SK-N-SH (cell line): ENCODE measurements around the gene RPS15A. TPM values are rescaled to one million over a fixed set of nuclear protein-coding genes. Genes with fewer than 3 reads are reported as not detected.

Experiments
- CTCF ChIA-PET: fragments of 300-600, 350-600 bp; formaldehyde crosslinking; extraction: SDS; loops from one replicate; lab custom pipeline; 2021; lab: Yijun Ruan, JAX
- POLR2A ChIA-PET: fragments of 350-600 bp; sonication (Branson Sonifier 250); formaldehyde crosslinking; extraction: SDS; loops from one replicate; lab custom pipeline; 2020; ENCODE audit warnings: antibody characterized with exemption, inconsistent platforms; lab: Yijun Ruan, JAX
- DNase-seq: peaks from one replicate; pipeline ENCODE4 v3.0.0; 2012
- H2AFZ ChIP-seq: fragments of 200-600 bp; sonication (generic); 2 replicates; pipeline ENCODE4 v1.8.1; 2016; ENCODE audit warnings: antibody characterized with exemption, mild to moderate bottlenecking, low read depth
- H3F3A ChIP-seq: fragments of 200-600 bp; sonication (generic); replicated peaks from 2 replicates; pipeline ENCODE3; 2016; ENCODE audit warnings: antibody characterized with exemption, mild to moderate bottlenecking; ENCODE audit not compliant: insufficient read depth
- H3K27ac ChIP-seq, 2 experiments: fragments of 200-500 bp in 1 of 2; fragments of 200-600 bp in 1 of 2; sonication (Bioruptor generic) in 1 of 2; sonication (generic), shearing (Covaris generic) in 1 of 2; 2 replicates each; pipeline versions ENCODE4 v1.5.1 to v1.6.1; 2014 to 2016; ENCODE audit warnings: low read depth in 2 of 2, inconsistent platforms in 1 of 2, low read length in 1 of 2, mild to moderate bottlenecking in 1 of 2, mixed read lengths in 1 of 2
- H3K27me3 ChIP-seq: fragments of 200-600 bp; sonication (generic), shearing (Covaris generic); 2 replicates; pipeline ENCODE4 v1.6.1; 2016; ENCODE audit warnings: mixed run types; ENCODE audit not compliant: insufficient read depth
- H3K36me3 ChIP-seq, 2 experiments: fragments of 200-500 bp in 1 of 2; fragments of 200-600 bp in 1 of 2; sonication (Bioruptor generic) in 1 of 2; sonication (generic) in 1 of 2; replicated peaks in 1 of 2; 2 replicates each; pipeline versions ENCODE3 to v1.5.1; 2014 to 2016; ENCODE audit warnings: low read length in 1 of 2, mild to moderate bottlenecking in 1 of 2; ENCODE audit not compliant: insufficient read depth in 2 of 2, control insufficient read depth in 1 of 2
- H3K4me1 ChIP-seq, 2 experiments: fragments of 200-500 bp in 1 of 2; fragments of 200-600 bp in 1 of 2; sonication (Bioruptor generic) in 1 of 2; sonication (generic), shearing (Covaris generic) in 1 of 2; 2 replicates each; pipeline versions ENCODE4 v1.5.1 to v1.6.1; 2014 to 2016; ENCODE audit warnings: low read depth in 1 of 2, low read length in 1 of 2, mixed run types in 1 of 2; ENCODE audit not compliant: insufficient read depth in 2 of 2, control insufficient read depth in 1 of 2
- H3K4me2 ChIP-seq: fragments of 200-600 bp; sonication (generic), shearing (Covaris generic); 2 replicates; pipeline ENCODE4 v1.6.1; 2017; ENCODE audit warnings: mixed run types
- H3K4me3 ChIP-seq, 2 experiments: fragments of 200-500 bp in 1 of 2; fragments of 200-600 bp in 1 of 2; sonication (Bioruptor generic) in 1 of 2; sonication (generic), shearing (Covaris generic) in 1 of 2; 2 replicates each; pipeline versions ENCODE4 v1.5.1 to v1.8.1; 2014 to 2016; ENCODE audit warnings: low read depth in 2 of 2, inconsistent platforms in 1 of 2, low read length in 1 of 2, mild to moderate bottlenecking in 1 of 2, mixed read lengths in 1 of 2, moderate library complexity in 1 of 2
- H3K79me2 ChIP-seq: fragments of 200-600 bp; sonication (generic); 2 replicates; pipeline ENCODE4 v1.8.1; 2017; ENCODE audit warnings: mild to moderate bottlenecking; ENCODE audit not compliant: insufficient read depth
- H3K9ac ChIP-seq: fragments of 200-600 bp; sonication (generic); 2 replicates; pipeline ENCODE4 v1.6.1; 2017; ENCODE audit warnings: mixed run types
- H3K9me2 ChIP-seq: fragments of 200-600 bp; sonication (generic); 2 replicates; pipeline ENCODE4 v1.6.1; 2017; ENCODE audit warnings: mixed run types
- H3K9me3 ChIP-seq: fragments of 200-600 bp; sonication (generic); 2 replicates; pipeline ENCODE4 v1.6.1; 2017; ENCODE audit warnings: mixed run types, mild to moderate bottlenecking, moderate library complexity
- H4K20me1 ChIP-seq: fragments of 200-600 bp; sonication (generic); 2 replicates; pipeline ENCODE4 v1.6.1; 2017; ENCODE audit warnings: mild to moderate bottlenecking, mixed run types; ENCODE audit not compliant: insufficient read depth
- CHD2 ChIP-seq: fragments of 150-350 bp; IDR thresholded peaks from 2 replicates; pipeline ENCODE4 v1.6.1; 2018; ENCODE audit warnings: low read length; ENCODE audit not compliant: partially characterized antibody
- ELF1 ChIP-seq: IDR thresholded peaks from 2 replicates; pipeline ENCODE4 v1.4.0; 2012
- EP300 ChIP-seq, 2 experiments: IDR thresholded peaks; 2 replicates each; pipeline versions ENCODE4 v1.4.0 to v1.6.1; 2012; ENCODE audit warnings: borderline replicate concordance in 1 of 2, low read depth in 1 of 2, low read length in 1 of 2
- EZH2phosphoT487 ChIP-seq: fragments of 200-600 bp; sonication (generic); IDR thresholded peaks from 2 replicates; pipeline ENCODE4 v1.6.1; 2017; ENCODE audit warnings: low read depth, mixed run types, mild to moderate bottlenecking, antibody characterized with exemption, moderate library complexity, borderline replicate concordance
- FOXJ3 ChIP-seq: sonication (generic); formaldehyde crosslinking; IDR thresholded peaks from 2 replicates; pipeline ENCODE4 v1.5.1; 2020; ENCODE audit warnings: mild to moderate bottlenecking, missing genetic modification reagents
- FOXM1 ChIP-seq: IDR thresholded peaks from 2 replicates; pipeline ENCODE4 v1.4.0; 2012; ENCODE audit warnings: low read depth, mild to moderate bottlenecking
- GATA2 ChIP-seq: sonication (generic); formaldehyde crosslinking; IDR thresholded peaks from 2 replicates; pipeline ENCODE4 v1.5.0; 2020; ENCODE audit warnings: mild to moderate bottlenecking, missing genetic modification reagents
- MEF2A ChIP-seq: IDR thresholded peaks from 2 replicates; pipeline ENCODE4 v1.4.0; 2012; ENCODE audit warnings: low read depth, borderline replicate concordance
- MXI1 ChIP-seq: IDR thresholded peaks from 2 replicates; pipeline ENCODE4 v1.6.1; 2012; ENCODE audit warnings: mild to moderate bottlenecking, low read depth, low read length, improper control_type of control experiment
- NRF1 ChIP-seq: IDR thresholded peaks from 2 replicates; pipeline ENCODE4 v1.6.1; 2012; ENCODE audit warnings: low read depth, mild to moderate bottlenecking, low read length
- POLR2AphosphoS5 ChIP-seq: IDR thresholded peaks from 2 replicates; pipeline ENCODE4 v1.6.1; 2012; ENCODE audit warnings: low read depth, low read length
- RCOR1 ChIP-seq: fragments of 150-350 bp; IDR thresholded peaks from 2 replicates; pipeline ENCODE4 v1.6.1; 2017; ENCODE audit warnings: antibody characterized with exemption, low read length
- RFX5 ChIP-seq: IDR thresholded peaks from 2 replicates; pipeline ENCODE4 v1.6.1; 2012; ENCODE audit warnings: mild to moderate bottlenecking, improper control_type of control experiment, low read length
- RXRA ChIP-seq: IDR thresholded peaks from 2 replicates; pipeline ENCODE4 v1.4.0; 2012; ENCODE audit warnings: low read depth, mild to moderate bottlenecking, borderline replicate concordance
- SIN3A ChIP-seq: IDR thresholded peaks from 2 replicates; pipeline ENCODE4 v1.6.1; 2012; ENCODE audit warnings: low read depth, mild to moderate bottlenecking, low read length, moderate library complexity, borderline replicate concordance
- TEAD4 ChIP-seq: IDR thresholded peaks from 2 replicates; pipeline ENCODE4 v1.4.0; 2012; ENCODE audit warnings: mild to moderate bottlenecking, borderline replicate concordance; ENCODE audit not compliant: insufficient read depth
- WGBS: methylation state at CpG from one replicate; pipeline ENCODE4 v1.1.6; 2017; ENCODE audit warnings: low lambda C conversion rate; 5-methylcytosine and 5-hydroxymethylcytosine counted together
- polyA plus RNA-seq, 3 experiments: library from polyadenylated mRNA; depleted of rRNA; stranded (reverse); fragments of >200 nt; gene quantifications; 2 replicates each; pipeline ENCODE4 v1.2.3, GENCODE V29; 2012
- TF ChIP-seq, protein P1 (sequence below): IDR thresholded peaks from 2 replicates; pipeline ENCODE4 v1.4.0; 2012; ENCODE audit warnings: low read depth, borderline replicate concordance
- TF ChIP-seq, protein P2 (sequence below): fragments of 150-350 bp; IDR thresholded peaks from 2 replicates; pipeline ENCODE4 v1.6.1; 2017; ENCODE audit warnings: antibody characterized with exemption, low read length, low read depth, borderline replicate concordance
- TF ChIP-seq, protein P3 (sequence below): IDR thresholded peaks from 2 replicates; pipeline ENCODE4 v1.4.0; 2012; ENCODE audit warnings: low read depth
- TF ChIP-seq, protein P4 (sequence below): fragments of 150-350 bp; IDR thresholded peaks from 2 replicates; pipeline ENCODE4 v1.6.1; 2016; ENCODE audit warnings: mild to moderate bottlenecking, low read depth, low read length
- TF ChIP-seq, protein P5 (sequence below): fragments of 200-600 bp; sonication (generic); IDR thresholded peaks from 2 replicates; pipeline ENCODE4 v1.6.1; 2017; ENCODE audit warnings: antibody characterized with exemption, mild to moderate bottlenecking, moderate library complexity

RPS15A gene
- polyA plus RNA-seq, 1 of the 3 experiments (the other 2 are of a cell fraction), result 6,745 TPM

DNA sequence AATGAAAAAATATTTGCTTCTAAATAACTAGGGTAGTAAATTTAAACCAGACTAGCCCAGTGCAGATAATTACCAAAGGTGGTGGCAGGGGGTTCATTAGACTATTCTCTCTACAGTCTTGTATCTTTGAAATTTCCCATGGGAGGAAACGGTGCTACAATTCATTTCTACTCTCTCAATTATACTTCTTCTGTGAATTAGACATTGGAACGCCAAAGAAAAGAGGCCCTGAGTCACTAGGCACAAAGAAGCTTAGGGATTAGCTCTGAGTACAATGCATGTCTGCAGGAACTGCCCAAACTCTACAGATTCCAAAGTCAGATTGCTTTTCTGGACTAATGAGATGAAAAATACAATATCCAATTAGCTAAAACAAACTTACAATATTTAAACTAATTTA is 41.9 kb upstream of the RPS15A start (continued):
- no peak for TF ChIP-seq GATA2
- TF ChIP-seq POLR2AphosphoS5, result no peak
- TF ChIP-seq, protein P1, sequence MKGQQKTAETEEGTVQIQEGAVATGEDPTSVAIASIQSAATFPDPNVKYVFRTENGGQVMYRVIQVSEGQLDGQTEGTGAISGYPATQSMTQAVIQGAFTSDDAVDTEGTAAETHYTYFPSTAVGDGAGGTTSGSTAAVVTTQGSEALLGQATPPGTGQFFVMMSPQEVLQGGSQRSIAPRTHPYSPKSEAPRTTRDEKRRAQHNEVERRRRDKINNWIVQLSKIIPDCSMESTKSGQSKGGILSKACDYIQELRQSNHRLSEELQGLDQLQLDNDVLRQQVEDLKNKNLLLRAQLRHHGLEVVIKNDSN, result no peak
- TF ChIP-seq FOXJ3 (CRISPR knock-in tag), result no peak
- TF ChIP-seq TEAD4, result no peak
- TF ChIP-seq RFX5, result no peak
- TF ChIP-seq, all 33 proteins: peak for 0

DNA sequence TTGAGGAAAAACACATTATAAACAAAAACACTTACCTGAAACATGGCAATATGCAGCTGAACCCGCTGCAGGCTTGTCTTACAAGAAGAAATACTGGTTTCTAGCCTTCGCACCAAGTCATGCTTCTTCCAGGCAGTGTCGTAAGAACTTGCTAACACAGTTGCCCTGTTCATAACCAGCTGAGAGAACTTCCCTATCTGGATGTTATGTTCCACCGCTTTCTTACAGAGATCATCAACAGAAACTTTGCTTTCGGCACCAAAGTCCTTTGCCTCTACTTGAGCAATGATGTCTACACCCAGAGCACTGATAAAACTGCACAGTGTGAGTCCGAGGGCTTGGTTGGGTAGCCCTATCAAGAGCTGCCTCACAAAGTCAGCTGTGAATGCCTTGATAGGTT is 39.1 kb upstream of the RPS15A start:
- Histone ChIP-seq H3K79me2 (no peaks in the 10 kb centered on the region), H3F3A (peaks cover 7% of the 10 kb centered on the region), H3K27me3 (no peaks in the 10 kb centered on the region), H3K4me3 (no peak overlapping the region), H3K4me1 (no peaks in the 10 kb centered on the region), H3K36me3 (peaks cover 59 to 61% of the 10 kb centered on the region in 2 experiments), H3K9ac (no peak overlapping the region), H3K9me2 (no peaks in the 10 kb centered on the region), H3K9me3 (no peaks in the 10 kb centered on the region)
- 98% methylated on average over 6 of the region's 6 CpGs for WGBS
- ChIA-PET CTCF (no interaction called here), POLR2A (interaction anchor here (0.9 kb wide), 1 partner anchor 27 kb away, joined by 3 read pairs; no protein-coding TSS in a partner anchor)
- TF ChIP-seq FOXJ3 (CRISPR knock-in tag) (no peak), ELF1 (no peak), RCOR1 (no peak), GATA2 (no peak), MEF2A (no peak), SIN3A (no peak)
- TF ChIP-seq, protein P2, sequence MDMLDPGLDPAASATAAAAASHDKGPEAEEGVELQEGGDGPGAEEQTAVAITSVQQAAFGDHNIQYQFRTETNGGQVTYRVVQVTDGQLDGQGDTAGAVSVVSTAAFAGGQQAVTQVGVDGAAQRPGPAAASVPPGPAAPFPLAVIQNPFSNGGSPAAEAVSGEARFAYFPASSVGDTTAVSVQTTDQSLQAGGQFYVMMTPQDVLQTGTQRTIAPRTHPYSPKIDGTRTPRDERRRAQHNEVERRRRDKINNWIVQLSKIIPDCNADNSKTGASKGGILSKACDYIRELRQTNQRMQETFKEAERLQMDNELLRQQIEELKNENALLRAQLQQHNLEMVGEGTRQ, result no peak
- TF ChIP-seq, protein P3, sequence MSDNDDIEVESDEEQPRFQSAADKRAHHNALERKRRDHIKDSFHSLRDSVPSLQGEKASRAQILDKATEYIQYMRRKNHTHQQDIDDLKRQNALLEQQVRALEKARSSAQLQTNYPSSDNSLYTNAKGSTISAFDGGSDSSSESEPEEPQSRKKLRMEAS, result no peak
- TF ChIP-seq, all 33 proteins: peak for 0
- Histone ChIP-seq H2AFZ (no peak overlapping the region), H4K20me1 (no peaks in the 10 kb centered on the region), H3K27ac (no peak overlapping the region), H3K4me2 (no peak overlapping the region)
- DNase-seq, result no peak

DNA sequence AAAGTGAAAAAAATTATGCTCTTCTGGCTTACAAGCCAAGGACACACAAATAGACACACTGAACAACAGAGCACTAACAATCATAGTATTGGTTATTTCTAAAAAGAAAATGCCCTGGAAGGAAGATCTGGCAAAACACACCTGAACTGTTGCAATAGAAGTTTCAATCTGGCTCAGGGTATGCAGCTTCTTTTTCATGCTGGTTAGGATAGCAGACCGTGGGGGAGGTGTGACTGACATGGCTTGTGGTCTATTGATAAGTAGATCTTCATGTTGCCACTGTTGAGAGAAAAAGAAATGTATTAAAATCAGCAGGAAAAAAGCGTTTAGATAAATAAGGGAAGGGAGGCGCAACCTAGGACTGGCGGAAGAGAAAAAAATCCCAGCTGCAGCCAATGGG is 37.8 kb upstream of the RPS15A start:
- no peak for DNase-seq
- Histone ChIP-seq H3K27me3 (no peaks in the 10 kb centered on the region), H3K36me3 (peaks cover 46 to 47% of the 10 kb centered on the region in 2 experiments), H3K9ac (no peak overlapping the region), H4K20me1 (no peaks in the 10 kb centered on the region), H3K4me3 (no peak overlapping the region), H3K9me2 (no peaks in the 10 kb centered on the region), H3K27ac (no peak overlapping the region), H3K4me1 (no peaks in the 10 kb centered on the region), H3K4me2 (no peak overlapping the region), H3K9me3 (no peaks in the 10 kb centered on the region), H3K79me2 (no peaks in the 10 kb centered on the region), H3F3A (peaks cover 3% of the 10 kb centered on the region), H2AFZ (no peak overlapping the region)
- 98% methylated on average over 4 of the region's 4 CpGs for WGBS
- ChIA-PET CTCF (interaction anchor here (1.3 kb wide), 1 partner anchor 15 kb away, joined by 3 read pairs; no protein-coding TSS in a partner anchor), POLR2A (no interaction called here)
- TF ChIP-seq CHD2, result no peak
- no peak for TF ChIP-seq NRF1
- TF ChIP-seq, protein P4, sequence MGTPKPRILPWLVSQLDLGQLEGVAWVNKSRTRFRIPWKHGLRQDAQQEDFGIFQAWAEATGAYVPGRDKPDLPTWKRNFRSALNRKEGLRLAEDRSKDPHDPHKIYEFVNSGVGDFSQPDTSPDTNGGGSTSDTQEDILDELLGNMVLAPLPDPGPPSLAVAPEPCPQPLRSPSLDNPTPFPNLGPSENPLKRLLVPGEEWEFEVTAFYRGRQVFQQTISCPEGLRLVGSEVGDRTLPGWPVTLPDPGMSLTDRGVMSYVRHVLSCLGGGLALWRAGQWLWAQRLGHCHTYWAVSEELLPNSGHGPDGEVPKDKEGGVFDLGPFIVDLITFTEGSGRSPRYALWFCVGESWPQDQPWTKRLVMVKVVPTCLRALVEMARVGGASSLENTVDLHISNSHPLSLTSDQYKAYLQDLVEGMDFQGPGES, result no peak
- TF ChIP-seq RXRA, result no peak
- no peak for TF ChIP-seq FOXJ3 (CRISPR knock-in tag)
- no peak for TF ChIP-seq ELF1
- TF ChIP-seq MXI1, result no peak
- no peak for TF ChIP-seq TEAD4
- no peak for TF ChIP-seq EP300 (IDR thresholded peaks at IDR 0.05; ENCODE audit: borderline replicate concordance in 1 of 2, low read depth in 1 of 2, low read length in 1 of 2)
- no peak for TF ChIP-seq FOXM1
- TF ChIP-seq EZH2phosphoT487, result no peak
- no peak for TF ChIP-seq GATA2
- TF ChIP-seq, protein P1, result no peak
- TF ChIP-seq MEF2A, result no peak
- TF ChIP-seq, protein P5, sequence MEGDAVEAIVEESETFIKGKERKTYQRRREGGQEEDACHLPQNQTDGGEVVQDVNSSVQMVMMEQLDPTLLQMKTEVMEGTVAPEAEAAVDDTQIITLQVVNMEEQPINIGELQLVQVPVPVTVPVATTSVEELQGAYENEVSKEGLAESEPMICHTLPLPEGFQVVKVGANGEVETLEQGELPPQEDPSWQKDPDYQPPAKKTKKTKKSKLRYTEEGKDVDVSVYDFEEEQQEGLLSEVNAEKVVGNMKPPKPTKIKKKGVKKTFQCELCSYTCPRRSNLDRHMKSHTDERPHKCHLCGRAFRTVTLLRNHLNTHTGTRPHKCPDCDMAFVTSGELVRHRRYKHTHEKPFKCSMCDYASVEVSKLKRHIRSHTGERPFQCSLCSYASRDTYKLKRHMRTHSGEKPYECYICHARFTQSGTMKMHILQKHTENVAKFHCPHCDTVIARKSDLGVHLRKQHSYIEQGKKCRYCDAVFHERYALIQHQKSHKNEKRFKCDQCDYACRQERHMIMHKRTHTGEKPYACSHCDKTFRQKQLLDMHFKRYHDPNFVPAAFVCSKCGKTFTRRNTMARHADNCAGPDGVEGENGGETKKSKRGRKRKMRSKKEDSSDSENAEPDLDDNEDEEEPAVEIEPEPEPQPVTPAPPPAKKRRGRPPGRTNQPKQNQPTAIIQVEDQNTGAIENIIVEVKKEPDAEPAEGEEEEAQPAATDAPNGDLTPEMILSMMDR, result no peak
